Measurements from ENCODE around the gene SPINK8.
A peak's percentile ranks its signal among the peaks of the same experiment; 100 is the strongest.

SPINK8 gene

DNA sequence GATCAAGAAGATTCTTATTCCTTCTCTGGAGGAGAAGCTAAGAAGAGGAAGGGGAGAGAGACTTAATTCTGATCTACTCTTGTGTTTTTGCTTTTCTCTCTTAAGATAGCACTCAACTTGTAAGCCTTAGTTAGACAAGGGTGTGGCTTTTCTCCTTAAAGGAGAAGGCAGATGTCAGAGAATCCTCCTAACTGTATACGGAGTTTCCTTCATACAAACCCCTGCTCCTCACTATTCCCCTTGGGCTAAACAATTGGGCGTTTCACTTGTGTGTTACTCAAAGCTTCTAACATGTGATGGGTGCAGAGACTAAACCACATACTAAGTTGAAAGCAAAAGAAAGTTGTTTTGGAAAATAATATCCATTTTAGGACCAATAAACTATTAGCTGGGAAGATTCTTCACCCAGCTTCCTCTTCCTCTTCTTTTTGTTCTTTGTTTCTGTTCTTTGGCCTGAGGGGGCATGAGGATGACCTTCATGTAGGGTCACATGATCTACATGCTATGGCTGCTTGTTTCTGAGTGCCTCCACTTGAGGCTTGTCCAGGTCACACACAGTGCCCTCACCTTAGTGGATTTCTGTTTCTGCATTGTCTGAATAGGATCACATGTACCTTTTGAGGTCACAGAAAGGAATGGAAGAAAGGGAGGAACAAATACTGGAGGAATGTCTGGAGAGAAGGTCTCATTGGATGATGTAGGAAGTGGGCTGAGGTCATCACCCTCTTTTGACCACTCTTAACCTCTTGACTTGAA, 14.6 kb downstream of the SPINK8 start:
- no peak for DNase-seq

DNA sequence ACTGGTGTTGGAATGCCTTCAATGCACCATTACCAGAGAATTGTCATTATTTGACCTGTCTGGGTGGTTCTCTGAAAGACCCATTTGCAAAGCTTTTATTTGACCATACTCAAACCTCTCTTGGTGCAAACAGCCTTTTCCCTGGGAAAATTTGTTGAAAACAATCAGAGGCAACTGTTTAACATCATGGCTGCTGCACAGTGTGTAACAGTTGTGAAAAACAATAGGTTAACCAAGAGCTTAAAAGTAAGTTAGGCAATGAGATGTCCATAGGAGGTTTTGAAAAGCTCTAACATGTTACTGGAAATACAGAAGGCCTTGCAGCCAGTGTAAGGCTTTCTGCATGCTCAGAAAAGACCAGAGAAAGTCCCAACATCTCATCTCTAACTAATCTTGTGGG, 18.9 kb downstream of the SPINK8 start:
- no peak for DNase-seq

DNA sequence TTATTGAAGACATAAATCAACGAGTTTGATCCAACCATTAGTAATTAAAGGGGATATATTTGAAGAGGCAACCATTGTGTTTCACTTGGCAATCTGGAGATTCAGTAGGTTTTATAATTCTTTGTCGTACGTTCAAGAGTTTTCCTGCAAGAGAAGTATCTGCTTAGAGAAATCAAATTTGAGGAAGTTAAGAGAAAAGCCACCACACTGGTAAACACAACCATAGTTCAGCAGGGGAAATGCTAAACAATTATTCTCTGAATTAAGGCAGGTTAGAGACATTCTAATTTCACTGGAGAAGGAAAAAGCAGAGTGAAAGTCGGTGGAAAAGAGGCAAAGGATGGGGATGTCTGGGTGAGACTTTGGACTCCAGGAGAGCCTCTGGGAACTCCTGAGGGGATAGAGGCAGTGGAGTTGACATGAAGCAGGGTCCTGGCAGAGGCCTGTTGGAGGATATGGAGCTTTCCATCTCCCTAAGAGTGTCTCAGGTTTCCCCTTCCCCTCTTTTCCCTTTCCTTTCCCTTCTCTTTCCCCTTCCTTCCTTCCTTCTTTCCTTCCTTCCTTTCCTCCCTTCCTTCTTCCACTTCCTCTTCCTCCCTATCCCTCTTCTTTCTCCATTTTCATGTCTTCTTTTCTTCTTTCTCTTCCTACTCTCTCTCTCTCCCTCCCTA, 26.5 kb downstream of the SPINK8 start:
- no peak for DNase-seq

DNA sequence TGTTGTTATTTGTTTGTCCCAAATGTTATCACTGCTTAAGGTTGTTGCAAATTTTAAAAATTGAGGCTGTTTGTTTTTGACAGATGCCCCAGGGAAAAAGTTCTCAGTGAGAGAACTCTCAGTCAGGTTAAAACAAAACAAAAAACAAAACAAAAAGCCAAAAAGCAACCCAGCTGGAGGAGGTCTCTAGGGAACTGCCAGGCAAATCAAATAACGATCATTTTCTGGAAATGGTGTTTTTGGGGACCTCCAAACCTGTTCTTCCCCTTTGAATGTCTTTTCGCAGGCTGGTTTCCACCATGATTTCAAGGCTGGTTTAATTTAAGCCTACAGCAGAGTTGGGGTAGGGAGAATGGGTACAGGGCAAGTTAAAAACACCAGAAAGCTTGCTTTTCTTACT, 27.2 kb downstream of the SPINK8 start:
- no peak for DNase-seq

DNA sequence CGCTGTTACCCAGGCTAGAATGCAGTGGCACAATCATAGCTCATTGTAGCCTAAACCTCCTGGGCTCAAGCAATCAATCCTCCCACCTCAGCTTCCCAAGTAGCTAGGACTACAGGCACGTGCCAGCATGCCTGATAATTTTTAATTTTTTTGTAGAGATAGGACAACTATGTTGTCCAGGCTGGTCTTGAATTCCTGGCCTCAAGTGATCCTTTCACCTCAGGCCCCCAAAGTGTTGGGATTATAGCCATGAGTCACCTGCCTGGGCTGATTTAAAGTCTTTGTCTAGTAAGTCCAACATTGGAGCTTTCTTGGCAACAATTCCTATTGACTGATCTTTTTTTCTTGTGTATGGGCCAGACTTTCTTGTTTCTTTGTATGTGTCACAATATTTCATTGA, 28.1 kb downstream of the SPINK8 start:
- no peak for DNase-seq

DNA sequence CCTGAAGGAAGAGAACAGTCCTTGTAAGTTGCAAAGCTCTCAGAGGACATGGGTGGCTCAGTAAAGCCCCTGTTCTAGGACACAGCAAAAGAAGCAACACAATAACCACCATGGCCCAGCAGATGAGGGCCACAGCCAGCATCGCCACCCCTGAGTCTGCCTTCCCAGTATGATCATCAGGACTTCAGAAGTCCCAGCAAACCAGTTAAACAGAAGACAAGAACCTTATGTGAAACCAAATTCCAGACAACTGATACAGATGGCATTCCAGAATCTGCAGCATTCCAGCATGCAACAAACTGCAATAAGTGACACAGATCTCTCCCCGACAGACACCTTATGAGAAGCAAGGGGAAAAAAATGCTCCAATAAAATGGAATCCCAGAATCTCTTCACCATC, 30.4 kb downstream of the SPINK8 start:
- DNase-seq: no peak

DNA sequence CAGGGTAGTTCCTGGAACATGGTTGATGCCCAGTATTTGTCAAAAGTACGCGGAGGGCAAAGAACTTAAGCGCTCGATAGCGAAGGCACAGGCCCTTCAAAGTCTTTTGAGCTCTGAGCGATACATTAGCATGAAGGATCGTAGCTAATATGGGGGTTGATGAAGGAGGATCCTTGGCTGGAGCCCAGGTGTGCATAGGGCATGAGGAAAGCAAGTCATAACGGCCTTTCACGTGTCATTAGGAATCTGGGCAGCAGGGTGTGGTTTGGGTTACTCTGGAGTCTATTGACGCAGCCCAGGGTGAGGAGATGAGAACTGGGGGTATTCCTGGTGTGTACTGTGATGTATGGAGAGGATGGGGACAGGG, 31.7 kb downstream of the SPINK8 start:
- DNase-seq: no peak

DNA sequence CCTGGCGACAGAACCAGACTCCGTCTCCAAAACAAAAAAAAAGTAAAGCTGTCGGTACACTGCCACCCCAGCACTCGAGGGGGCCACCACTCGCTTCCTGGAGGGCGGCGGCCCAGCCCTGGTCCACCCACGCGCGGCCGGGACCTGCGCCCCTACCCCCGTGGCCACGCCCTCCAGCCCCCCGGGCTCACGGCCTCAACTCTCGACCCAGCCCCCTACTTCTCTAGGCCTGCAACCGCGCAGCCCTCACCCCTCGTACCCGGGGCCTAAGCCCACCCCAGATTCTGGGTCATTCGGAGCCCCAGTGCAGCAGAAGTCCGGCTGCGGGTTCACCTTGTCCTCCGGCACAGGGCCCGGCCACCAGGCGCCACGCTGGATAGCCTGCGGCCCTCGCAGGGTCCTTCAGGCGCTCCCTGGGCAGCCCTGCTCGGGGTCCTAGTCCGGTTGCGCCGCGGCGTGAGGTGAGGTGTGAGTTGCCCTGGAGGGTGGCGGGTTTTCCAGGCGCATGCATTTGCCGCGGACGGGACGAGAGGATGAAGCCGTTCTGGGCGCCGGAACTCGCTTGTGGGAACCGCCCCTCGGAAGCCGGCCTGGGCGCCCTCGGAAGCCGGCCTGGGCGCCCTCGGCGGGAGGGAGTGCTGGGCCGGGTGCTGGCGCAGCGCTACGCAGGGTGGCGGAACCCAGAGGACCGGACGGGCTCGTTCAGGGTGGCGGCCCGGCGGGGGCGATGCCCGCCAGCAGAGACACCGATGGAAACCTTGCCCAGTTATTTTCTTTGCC, 32.3 kb downstream of the SPINK8 start, which contains the start of gene NME6:
TSS of gene NME6 (minus strand) at position 348 of the 780 bp plus-strand sequence.
- peak; percentile 4 to 40 for DNase-seq

DNA sequence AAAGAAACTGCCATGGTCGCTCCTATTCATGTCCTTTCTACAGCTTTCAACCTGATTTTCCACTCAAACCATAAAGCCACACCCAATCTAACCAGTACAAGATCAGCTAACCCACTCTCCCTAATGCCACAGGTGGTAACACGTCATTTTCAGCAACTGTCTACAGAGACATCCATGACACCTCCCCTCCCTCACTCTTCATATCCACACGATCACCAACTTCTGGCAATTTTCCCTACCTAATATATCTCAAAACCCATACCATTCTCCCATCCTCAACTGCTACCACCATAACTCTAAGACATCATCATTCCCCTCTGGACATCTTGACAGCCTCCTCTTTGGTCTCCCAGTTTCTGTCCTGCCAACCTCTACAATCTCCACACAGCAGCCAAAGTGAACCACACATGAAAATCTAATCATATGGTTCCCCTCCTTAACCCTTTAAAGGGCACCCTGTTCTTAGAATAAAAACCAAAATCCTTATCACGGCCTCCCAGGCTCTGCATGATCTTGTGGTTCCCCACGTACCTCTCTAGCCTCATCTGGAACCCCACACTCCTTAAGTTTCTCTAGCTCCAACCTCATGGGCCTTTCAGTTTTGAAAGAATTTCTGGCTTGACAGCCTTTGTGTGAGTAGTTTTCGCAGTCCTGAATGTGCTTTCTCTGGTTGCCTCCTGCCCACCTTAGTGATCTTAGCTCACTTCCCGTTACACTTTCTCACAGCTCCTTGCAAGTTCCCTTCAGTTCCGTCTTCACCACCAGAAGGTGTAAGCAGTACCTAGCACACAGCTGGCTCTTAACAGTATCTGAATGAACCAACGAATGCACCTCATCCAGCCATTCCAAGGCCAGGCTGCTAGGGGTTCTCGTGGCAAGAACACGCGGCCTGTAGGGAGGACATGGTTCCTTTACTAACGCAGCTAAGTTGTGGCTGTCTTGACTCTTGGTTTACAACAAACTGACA, 33.4 kb downstream of the SPINK8 start:
- no peak for DNase-seq

DNA sequence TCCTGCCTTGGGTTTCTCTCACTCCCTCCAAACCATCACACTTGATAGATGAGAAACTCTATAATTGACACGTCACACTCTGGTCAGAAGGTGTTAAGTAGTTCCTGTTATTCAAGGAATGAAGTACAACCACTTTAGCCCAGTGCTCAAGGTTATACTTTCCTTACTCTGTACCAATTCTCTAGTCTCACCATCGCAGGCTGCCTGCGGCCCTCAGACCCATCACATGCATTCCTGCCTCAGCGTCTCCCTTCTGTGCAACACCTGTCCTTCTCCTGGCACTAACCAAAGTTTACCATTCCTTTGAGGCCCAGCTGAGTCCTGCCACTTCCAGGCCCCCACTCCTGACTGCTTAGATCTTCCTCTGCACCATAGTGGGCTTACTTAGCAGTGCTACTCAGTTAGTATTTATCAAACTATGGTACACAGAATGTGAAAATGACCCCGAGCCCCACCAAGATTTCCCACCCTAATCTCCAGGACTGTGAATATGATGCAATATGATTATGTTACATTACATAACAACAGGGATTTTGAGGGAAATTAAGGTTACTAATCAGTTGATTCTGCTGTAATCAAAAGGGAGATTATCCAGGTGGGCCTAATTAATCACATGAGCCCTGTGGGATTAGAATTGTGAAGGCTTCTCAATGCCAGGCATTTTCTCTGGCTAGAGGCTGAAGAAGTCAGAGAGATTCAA, 36.2 kb downstream of the SPINK8 start:
- DNase-seq: no peak

DNA sequence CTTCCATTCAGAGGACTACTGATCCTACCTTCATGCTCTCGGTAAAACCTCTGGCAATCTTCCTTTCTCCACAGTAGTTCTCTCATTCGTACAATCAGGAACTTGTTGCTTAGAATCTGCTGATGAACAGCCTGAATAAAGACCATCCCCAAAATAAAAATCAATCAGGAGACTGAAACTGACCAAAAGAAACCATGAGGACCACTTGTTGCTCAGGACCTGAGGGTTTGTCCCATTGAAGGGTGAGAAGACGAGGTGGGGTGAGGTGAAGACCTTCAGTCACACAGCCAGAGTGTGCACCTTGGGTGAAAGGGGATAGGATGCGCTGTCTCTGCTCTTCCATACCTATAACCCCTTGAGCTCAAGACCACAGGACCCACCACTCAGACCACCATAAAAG, 36.8 kb downstream of the SPINK8 start:
- no peak for DNase-seq

DNA sequence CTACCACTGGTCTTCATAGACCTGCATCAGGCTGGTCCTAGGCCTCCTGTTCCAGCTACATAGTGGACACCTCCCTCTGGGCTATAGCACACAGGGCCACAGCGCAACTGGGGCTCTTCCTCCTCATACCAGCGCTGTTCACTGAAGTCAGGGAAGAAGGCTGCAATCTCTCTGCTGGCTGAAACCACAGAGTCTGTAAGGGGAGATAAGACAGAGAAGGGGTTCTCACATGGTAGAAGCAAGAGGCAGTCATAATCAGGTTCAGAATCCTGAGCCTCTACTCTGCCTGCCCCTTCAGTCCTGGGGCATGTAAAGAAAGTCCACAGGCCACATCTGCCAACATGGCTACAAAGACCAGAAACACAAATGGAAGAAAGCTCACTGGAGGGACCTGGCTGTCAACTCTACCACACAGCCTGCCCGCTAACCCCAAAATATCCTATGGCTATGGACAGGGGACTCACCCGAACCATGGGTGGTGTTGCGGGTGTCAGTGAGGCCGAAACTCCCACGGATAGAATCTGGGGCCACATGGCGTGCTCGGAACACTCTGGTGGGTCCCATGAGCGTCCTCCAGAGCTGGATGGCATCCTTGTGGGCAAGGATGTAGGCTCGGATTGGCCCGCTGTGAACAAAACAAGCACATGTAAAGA, 38.7 kb downstream of the SPINK8 start:
- DNase-seq: no peak

DNA sequence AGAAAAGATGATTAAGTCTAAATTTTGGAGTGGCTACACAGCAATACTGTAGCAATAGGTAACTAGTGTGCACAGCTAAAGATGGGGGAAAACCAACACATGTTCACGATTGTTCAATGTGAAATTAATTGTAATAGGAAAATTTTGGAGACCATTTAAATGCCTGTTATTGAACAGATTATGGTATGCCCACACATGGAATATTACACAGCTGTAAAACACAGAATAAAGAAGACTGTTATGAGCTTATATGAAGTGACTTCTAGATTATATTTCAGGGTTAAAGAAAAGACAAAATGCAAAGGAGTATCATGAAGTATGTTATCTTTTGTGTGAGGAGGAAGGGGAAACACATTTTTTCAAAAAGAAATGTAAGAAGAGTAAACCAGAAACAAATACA, 43.8 kb downstream of the SPINK8 start:
- no peak for DNase-seq

DNA sequence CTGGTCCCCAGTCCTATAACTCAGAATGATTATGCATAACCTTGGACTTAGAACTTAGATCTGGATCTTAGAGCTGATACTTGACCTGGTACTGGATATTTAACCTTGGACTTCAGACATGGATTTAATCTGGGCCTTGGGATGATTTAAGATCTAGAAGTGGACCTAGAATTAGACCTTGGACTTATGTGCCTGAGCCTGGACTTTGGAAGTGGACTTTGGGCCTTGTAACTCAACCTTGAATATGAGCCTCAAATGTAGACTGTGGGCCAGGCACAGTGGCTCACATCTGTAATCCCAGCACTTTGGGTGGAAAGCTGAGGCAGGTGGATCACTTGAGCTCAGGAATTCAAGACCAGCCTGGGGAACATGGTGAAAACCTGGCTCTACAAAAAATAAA, 46.4 kb downstream of the SPINK8 start:
- no peak for DNase-seq

DNA sequence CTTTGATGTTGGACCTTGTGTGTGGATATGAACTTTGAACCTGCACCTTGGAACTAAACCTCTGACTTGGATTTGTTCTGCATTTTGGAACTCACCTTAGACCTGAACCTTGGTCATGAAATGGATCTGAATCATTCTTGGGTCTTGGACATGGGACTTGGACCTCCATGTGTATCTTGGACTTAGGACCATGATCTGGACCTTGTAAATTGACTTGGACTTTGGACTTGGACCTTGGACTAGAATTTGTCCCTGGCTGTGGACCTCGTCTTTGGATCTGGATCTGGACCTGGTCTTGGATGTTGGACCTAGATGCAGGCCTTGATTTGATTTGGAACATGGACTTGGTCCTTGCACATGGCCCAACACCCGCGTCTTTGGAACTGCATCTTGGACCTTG, 47.2 kb downstream of the SPINK8 start:
- no peak for DNase-seq

DNA sequence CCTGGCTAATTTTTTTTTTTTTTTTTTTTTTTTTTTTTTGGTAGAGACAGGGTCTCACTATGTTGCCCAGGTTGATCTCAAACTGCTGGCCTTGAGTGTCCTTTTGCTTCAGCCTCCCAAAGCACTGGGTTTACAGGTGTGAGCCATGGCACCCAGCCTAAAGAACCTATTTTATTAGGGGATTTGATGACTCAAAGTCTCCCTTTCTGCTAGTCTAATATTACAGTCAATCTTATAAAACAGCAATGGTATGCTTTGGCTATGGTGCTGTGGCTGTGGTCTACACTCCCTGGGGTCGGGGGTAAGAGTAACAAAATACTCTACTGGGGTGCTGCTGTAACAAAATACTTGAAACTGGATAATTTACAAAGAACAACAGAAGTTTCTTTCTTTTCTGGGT, 47.8 kb downstream of the SPINK8 start:
- DNase-seq: no peak

DNA sequence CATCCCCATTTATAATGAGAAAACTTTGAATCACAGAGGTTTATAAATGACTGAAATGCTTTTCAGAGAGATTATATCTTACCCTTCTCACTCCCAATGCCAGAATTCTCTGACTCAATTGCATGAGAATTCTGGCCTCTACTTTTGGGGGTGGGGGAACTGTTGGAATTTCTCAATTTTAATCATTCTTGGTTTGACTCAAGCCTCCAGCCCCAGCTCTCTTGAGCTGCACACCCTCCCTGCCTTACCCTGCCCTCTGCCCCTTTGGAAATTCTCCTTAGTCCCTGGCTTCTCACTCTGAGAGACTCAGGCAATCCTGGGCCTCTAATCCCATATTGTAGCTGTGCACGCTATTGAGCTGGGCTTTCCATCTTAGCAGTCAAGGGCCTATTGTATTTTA, 48.3 kb downstream of the SPINK8 start:
- DNase-seq: no peak

DNA sequence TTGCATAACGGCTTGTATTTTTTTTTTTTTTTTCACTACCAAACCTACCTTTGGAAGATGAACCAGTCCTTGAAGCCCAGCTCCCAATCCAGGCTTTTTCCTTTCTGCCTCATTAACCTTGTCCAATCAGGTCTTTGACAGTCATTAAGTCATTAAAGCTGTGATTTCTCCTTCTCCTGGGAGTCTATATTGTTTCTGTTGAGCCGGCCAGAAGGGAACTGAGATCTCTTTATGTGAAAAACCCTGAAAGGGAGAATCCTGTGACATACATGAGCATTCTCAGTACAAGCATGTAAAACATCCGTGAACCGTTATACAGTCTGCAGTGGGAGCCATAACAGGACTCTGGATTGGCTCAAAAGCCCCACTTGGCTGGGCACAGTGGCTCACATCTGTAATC, 52.6 kb downstream of the SPINK8 start:
- DNase-seq: no peak

DNA sequence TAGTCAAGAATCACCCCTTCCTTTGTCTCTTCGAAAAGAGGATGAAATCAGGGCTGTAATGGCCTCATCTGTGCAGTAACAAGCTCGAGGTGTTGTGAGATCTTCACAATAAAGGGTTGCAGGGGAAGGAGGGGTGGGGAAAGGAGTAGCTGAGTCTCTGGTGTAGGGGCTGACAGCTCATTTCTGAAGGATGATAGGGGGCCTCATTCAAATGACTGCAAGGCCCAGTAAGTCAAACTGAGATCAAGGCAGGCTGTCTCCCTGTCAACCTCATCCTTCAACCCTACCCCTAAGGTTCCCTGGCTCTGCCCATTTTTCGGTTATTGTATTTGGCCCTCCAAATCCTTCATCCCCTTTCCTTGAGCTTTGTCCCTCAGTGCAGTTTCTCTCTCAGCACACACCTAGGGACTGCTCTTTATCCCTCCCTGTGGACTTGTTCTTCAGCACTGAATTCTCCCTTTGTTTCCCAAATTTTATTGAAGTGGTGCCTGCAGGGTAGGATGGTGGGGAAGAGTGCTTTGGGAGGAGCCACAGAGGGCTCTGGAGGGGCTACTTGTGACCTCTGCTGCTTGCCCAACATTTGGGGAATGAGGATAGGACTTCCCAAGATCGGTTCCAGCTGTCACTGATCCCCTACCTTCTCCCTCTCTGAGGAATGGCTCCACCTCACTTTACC, 54.4 kb downstream of the SPINK8 start:
- no peak for DNase-seq

DNA sequence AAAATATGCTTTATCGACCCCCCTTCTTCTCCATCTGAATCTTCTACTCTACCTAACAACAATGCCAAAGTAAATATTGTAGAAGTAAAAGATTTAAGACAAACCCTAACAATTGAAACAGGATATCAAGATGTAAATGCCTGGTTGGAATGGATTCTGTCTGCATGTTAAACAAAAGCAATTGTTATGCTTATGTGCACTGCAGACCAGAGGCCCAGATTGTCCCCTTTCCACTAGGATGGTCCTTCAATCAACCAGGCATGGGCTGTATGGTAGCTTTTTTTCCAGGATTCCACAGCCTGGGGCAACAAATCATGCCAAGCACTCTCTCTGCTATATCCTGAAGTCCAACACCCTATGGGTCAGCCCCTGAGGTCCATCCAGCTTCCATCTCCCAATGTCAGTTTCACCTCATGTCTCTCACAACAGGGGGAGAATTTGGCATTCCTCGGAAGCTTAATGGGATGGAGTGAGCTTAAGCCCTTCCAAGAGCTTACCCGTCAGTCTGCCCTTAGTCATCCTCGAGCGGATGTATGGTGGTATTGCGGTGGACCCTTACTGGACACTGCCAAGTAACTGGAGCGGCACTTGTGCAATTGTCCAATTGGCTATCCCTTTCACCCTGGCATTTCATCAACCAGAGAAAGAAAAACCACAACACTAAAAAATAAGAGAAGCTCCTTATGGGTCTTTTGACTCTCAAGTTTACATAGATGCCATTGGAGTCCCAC, 56.4 kb downstream of the SPINK8 start:
- no peak for DNase-seq
